GM19372 (cell line): ENCODE results near the gene VGF.
"Not testable (repeated sequence)": the region's sequence is repeated elsewhere in the genome, so short reads cannot be mapped to it uniquely, and the experiment has no call there.

Experiments
- ATAC-seq: cut with Tn5 transposase; IDR thresholded peaks from one replicate; pipeline ENCODE4 v1.9.1; 2021; ENCODE audit warnings: mild to moderate bottlenecking, low read depth, moderate library complexity; ENCODE audit not compliant: unreplicated experiment

Gene VGF

DNA sequence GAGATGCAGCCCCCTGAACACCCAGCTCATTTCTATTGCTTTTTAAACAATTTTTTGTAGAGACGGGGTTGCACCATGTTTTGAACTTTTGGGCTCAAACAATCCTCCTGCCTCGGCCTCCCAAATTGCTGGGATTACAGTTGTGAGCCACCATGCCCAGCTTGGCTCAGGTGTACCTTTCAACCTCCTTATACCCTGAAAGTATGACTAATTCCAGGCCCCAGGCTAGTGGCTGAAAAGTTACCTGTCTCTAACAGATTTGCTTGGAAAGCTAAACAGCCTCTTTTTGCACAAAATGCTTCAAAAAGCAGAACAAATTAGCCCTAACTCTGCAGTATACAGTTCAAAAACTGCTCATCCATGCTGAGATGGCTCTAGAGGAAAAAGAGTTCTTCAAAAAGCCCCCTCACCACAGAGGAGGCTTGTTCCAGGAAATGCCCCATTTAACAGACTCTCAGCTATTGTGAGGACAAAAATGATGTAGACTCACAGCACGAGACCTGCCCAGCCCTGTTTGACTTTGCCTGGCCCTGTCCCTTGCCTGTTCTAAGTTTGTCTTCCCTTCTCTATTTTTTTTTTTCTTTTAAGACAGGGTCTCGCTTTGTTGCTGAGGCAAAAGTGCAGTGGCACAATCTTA lies 24.5 kb downstream of the VGF start:
- no peak for ATAC-seq

DNA sequence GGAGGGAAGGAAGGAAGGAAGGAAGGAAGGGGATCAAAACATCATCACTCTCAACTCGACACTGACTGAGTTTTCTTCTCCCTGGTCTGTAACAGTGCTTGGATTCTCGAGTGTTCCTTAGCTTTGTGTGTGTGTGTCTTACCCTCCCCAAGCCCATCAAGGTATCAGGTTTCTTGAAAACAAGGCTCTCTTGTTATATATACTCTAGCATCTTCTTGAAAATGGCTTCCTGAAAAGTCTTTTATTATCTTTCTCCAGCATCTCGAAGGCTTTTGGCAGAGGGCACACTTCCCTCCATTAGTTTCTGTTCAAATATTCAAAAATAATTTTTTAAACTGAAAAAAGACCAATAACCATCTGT lies 25.1 kb downstream of the VGF start:
- no peak for ATAC-seq

DNA sequence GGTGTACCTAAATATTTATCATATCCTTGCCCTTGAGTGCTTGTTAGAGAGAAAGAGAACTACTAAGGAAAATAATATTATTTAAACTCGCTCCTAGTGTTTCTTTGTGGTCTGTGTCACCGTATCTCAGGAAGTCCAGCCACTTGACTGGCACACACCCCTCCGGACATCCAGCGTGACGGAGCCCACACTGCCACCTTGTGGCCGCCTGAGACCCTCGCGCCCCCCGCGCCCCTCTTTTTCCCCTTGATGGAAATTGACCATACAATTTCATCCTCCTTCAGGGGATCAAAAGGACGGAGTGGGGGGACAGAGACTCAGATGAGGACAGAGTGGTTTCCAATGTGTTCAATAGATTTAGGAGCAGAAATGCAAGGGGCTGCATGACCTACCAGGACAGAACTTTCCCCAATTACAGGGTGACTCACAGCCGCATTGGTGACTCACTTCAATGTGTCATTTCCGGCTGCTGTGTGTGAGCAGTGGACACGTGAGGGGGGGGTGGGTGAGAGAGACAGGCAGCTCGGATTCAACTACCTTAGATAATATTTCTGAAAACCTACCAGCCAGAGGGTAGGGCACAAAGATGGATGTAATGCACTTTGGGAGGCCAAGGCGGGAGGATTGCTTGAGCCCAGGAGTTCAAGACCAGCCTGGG lies 27.0 kb downstream of the VGF start:
- ATAC-seq, result no peak

GRCh38 chr7:101137651-101138212 lies 27.6 kb downstream of the VGF start:
- ATAC-seq, result no peak

DNA sequence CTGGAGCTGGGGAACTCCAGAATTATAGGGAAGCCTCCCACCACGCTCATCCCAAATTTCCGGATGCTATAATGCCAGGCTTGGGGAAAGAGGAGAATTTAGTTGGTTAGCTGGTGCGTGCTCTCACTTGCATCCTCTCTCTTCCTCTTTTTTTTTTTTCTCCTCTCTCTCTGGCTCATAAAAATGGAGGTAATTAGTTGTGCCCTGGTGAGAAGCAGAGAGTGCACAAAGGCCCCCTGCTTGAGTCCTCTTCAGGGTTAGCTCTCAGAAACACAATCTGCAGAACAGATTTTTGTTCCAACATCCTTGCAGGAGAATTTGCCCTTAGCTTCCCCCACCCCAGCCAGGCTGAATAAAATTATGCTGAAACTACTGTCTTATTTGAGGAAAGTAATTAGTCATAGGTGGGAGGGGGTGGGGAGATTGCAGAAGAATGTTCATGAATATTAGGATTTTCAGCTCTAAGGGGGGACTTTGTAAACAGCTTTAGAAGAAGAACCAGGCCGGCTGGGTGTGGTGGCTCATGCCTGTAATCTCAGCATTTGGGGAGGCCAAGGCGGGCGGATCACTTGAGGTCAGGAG lies 30.9 kb downstream of the VGF start:
- ATAC-seq, result no peak

- ATAC-seq, result no peak
Observed at GRCh38 chr7:101133621-101134398, 31.6 kb downstream of the VGF start.

- not testable (repeated sequence) for ATAC-seq
Observed at GRCh38 chr7:101132626-101133600, 32.5 kb downstream of the VGF start.

- no peak for ATAC-seq
Observed at GRCh38 chr7:101129603-101130117, 35.7 kb downstream of the VGF start.

- ATAC-seq, result no peak
Observed at GRCh38 chr7:101128040-101128834, 37.1 kb downstream of the VGF start.

GRCh38 chr7:101127460-101128039 lies 37.8 kb downstream of the VGF start:
- no peak for ATAC-seq

- peak; percentile 31 for ATAC-seq
Observed at GRCh38 chr7:101126651-101127459, 38.5 kb downstream of the VGF start, which contains the start of gene SERPINE1. TSS of gene SERPINE1 (plus strand) at chr7:101127104. CDS start at chr7:101128394, 1,290 bp downstream.

- peak; percentile 43 for ATAC-seq
Observed at GRCh38 chr7:101125989-101126650, 39.2 kb downstream of the VGF start.

- ATAC-seq, result no peak
Observed at GRCh38 chr7:101124376-101125056, 40.9 kb downstream of the VGF start.

- ATAC-seq, result no peak
Observed at GRCh38 chr7:101123703-101124068, 41.7 kb downstream of the VGF start.

DNA sequence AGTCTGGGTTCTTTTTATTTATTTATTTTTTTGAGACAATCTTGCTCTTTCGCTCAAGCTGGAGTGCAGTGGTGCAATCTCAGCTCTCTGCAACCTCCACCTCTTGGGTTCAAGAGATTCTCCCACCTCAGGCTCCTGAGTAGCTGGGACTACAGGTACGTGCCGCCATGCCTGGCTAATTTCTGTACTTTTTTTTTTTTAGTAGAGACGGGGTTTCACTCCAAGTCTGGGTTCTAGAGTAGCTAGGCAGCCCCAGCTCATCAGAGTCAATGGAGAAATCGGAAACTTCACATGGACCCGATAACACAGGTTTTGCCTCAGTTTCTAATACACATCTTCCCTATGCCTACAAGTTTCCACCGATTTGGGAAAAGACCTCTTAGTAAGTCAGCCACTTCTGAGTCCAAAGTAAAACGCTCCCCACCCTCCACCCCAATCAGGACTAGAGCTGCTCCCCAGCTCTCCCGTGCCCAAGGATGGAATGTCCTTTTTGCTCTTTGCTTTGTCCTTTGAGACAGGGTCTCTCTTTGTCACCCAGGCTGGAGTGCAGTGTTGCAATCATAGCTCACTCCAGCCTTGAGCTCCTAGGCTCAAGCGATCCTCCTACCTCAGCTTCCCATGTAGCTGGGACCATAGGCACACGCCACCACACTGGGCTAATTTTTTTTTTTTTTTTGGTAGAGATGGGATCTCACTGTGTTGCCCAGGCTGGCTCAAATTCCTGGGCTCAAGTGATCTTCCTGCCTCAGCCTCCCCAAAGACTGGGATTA lies 42.3 kb downstream of the VGF start:
- ATAC-seq, result no peak
